HCT116 (cell line): ENCODE data around the gene TIMM13. TPM values are rescaled to one million over a fixed set of nuclear protein-coding genes. Genes with fewer than 3 reads are reported as not detected.
A peak's percentile ranks its signal among the peaks of the same experiment; 100 is the strongest.
"Not testable (repeated sequence)": the region's sequence is repeated elsewhere in the genome, so short reads cannot be mapped to it uniquely, and the experiment has no call there.

Experiments
- ATAC-seq: fragments of 200-7000 bp; cut with Tn5 transposase; 2 replicates; pipeline ENCODE4 v1.9.1; 2020; ENCODE audit warnings: mild to moderate bottlenecking, moderate library complexity
- BruUV-seq: library from RNA; stranded (reverse); fragments of 400-500 nt; replicated peaks from 2 replicates; lab custom pipeline; 2021; lab: Mats Ljungman, UMichigan
- CTCF ChIA-PET: fragments of 300-600 bp; sonication (Branson Sonifier 250); formaldehyde crosslinking; loops from one replicate; lab custom pipeline; 2021; ENCODE audit warnings: antibody characterized with exemption; lab: Charles Lee
- POLR2A ChIA-PET: fragments of 300-600, 350-600 bp; sonication (Branson Sonifier 250); formaldehyde crosslinking; loops from one replicate; lab custom pipeline; 2021; ENCODE audit warnings: antibody characterized with exemption; lab: Charles Lee
- RAD21 ChIA-PET, 2 experiments: fragments of 300-600 bp; sonication (Branson Sonifier 250); formaldehyde crosslinking; loops; one replicate each; lab custom pipeline; 2023; ENCODE audit warnings: low total read pairs in 2 of 2; ENCODE audit not compliant: uncharacterized antibody in 2 of 2, unreplicated experiment in 2 of 2, low non-redundant PET in 1 of 2; lab: Charles Lee
- DNase-seq: peaks from one replicate; pipeline ENCODE4 v3.0.0-alpha.2; 2010; ENCODE audit warnings: low read depth, low spot score
- H2AFZ ChIP-seq: fragments of 200-600 bp; shearing (Covaris generic), sonication (generic); 2 replicates; pipeline ENCODE4 v1.6.1; 2017; ENCODE audit warnings: low read depth, mixed run types, mixed read lengths, antibody characterized with exemption, low read length; ENCODE audit not compliant: poor library complexity, severe bottlenecking
- H3K27ac ChIP-seq: 2 replicates; pipeline ENCODE4 v1.5.1; 2012; ENCODE audit warnings: low read depth, low read length
- H3K27me3 ChIP-seq: fragments of 200-600 bp; sonication (generic); 2 replicates; pipeline ENCODE4 v1.6.1; 2016; ENCODE audit warnings: mixed run types, low read length, mixed read lengths; ENCODE audit not compliant: insufficient read depth
- H3K36me3 ChIP-seq, 2 experiments: fragments of 200-500 bp in 1 of 2; fragments of 200-600 bp in 1 of 2; sonication (Bioruptor generic) in 1 of 2; sonication (generic) in 1 of 2; 2 replicates each; pipeline versions ENCODE4 v1.5.1 to v1.6.1; 2014 to 2016; ENCODE audit warnings: low read length in 2 of 2, inconsistent platforms in 1 of 2, mixed read lengths in 1 of 2, mixed run types in 1 of 2; ENCODE audit not compliant: insufficient read depth in 2 of 2, control insufficient read depth in 1 of 2
- H3K4me1 ChIP-seq, 2 experiments: fragments of 200-600 bp in 1 of 2; sonication (generic) in 1 of 2; 2 replicates each; pipeline versions ENCODE4 v1.5.1 to v1.6.1; 2012 to 2017; ENCODE audit warnings: low read length in 2 of 2, inconsistent platforms in 1 of 2, mild to moderate bottlenecking in 1 of 2, mixed read lengths in 1 of 2, mixed run types in 1 of 2, moderate library complexity in 1 of 2; ENCODE audit not compliant: insufficient read depth in 2 of 2, control insufficient read depth in 1 of 2
- H3K4me2 ChIP-seq: fragments of 200-600 bp; sonication (generic); 2 replicates; pipeline ENCODE4 v1.6.1; 2017; ENCODE audit warnings: mixed run types, low read length, mixed read lengths
- H3K4me3 ChIP-seq, 2 experiments: fragments of 200-600 bp in 1 of 2; sonication (generic) in 1 of 2; replicated peaks in 1 of 2; 2 replicates each; pipeline ENCODE4 v1.5.1; 2011 to 2016; ENCODE audit warnings: low read length in 2 of 2, control low read depth in 1 of 2, low read depth in 1 of 2, mild to moderate bottlenecking in 1 of 2, mixed read lengths in 1 of 2, mixed run types in 1 of 2
- H3K79me2 ChIP-seq: fragments of 200-600 bp; sonication (generic); 2 replicates; pipeline ENCODE4 v1.6.1; 2017; ENCODE audit warnings: mild to moderate bottlenecking, mixed run types, low read length, moderate library complexity, mixed read lengths; ENCODE audit not compliant: insufficient read depth
- H3K9ac ChIP-seq: fragments of 200-600 bp; sonication (generic); 2 replicates; pipeline ENCODE4 v1.6.1; 2016; ENCODE audit warnings: low read length, mixed read lengths
- H3K9me2 ChIP-seq: fragments of 200-600 bp; sonication (generic), shearing (Covaris generic); 2 replicates; pipeline ENCODE4 v1.6.1; 2017; ENCODE audit warnings: mixed run types, mild to moderate bottlenecking, moderate library complexity; ENCODE audit not compliant: insufficient read depth
- H3K9me3 ChIP-seq, 2 experiments: fragments of 200-500 bp in 1 of 2; fragments of 200-600 bp in 1 of 2; sonication (Bioruptor generic) in 1 of 2; sonication (generic) in 1 of 2; 2 replicates each; pipeline ENCODE4 v1.6.1; 2014 to 2017; ENCODE audit warnings: low read length in 2 of 2, mixed read lengths in 2 of 2, inconsistent platforms in 1 of 2, low read depth in 1 of 2, mild to moderate bottlenecking in 1 of 2, mixed run types in 1 of 2, moderate library complexity in 1 of 2; ENCODE audit not compliant: control insufficient read depth in 1 of 2, insufficient read depth in 1 of 2
- H4K20me1 ChIP-seq: fragments of 200-600 bp; sonication (generic), shearing (Covaris generic); 2 replicates; pipeline ENCODE4 v1.6.1; 2017; ENCODE audit warnings: mixed run types, mild to moderate bottlenecking, moderate library complexity; ENCODE audit not compliant: insufficient read depth
- ATF3 ChIP-seq: IDR thresholded peaks from 2 replicates; pipeline ENCODE4 v1.6.1; 2012
- EGR1 ChIP-seq: IDR thresholded peaks from 2 replicates; pipeline ENCODE4 v1.6.1; 2012; ENCODE audit warnings: low read depth
- ELF1 ChIP-seq: IDR thresholded peaks from 2 replicates; pipeline ENCODE4 v1.6.1; 2012; ENCODE audit warnings: low read depth, borderline replicate concordance
- EZH2 ChIP-seq: fragments of 200-600 bp; sonication (generic); IDR thresholded peaks from 2 replicates; pipeline ENCODE4 v1.6.1; 2017; ENCODE audit warnings: antibody characterized with exemption, mixed run types
- POLR2A ChIP-seq: IDR thresholded peaks from 2 replicates; pipeline ENCODE4 v1.7.0; 2011; ENCODE audit warnings: borderline replicate concordance; ENCODE audit not compliant: insufficient read depth, insufficient read length; ENCODE audit errors: extremely low read depth
- RAD21 ChIP-seq: IDR thresholded peaks from 2 replicates; pipeline ENCODE4 v1.6.1; 2012; ENCODE audit warnings: low read depth, mild to moderate bottlenecking
- REST ChIP-seq: IDR thresholded peaks from 2 replicates; pipeline ENCODE4 v1.6.1; 2012; ENCODE audit warnings: low read depth
- SP1 ChIP-seq: IDR thresholded peaks from 2 replicates; pipeline ENCODE4 v1.6.1; 2012; ENCODE audit warnings: low read depth
- SRF ChIP-seq: IDR thresholded peaks from 2 replicates; pipeline ENCODE4 v1.6.1; 2012; ENCODE audit warnings: low read depth
- YY1 ChIP-seq: IDR thresholded peaks from 2 replicates; pipeline ENCODE4 v1.6.1; 2011; ENCODE audit warnings: low read length, low read depth, moderate library complexity, mild to moderate bottlenecking; ENCODE audit not compliant: insufficient replicate concordance; ENCODE audit errors: extremely low read depth
- ZNF274 ChIP-seq: fragments of 200-500 bp; sonication (Bioruptor generic); IDR thresholded peaks from 2 replicates; pipeline ENCODE4 v1.6.1; 2014; ENCODE audit warnings: mild to moderate bottlenecking, low read depth, low read length, inconsistent platforms
- intact Hi-C: fragments of 100-400 bp; cut with micrococcal nuclease; formaldehyde crosslinking; loops from 2 replicates; pipeline ENCODE4 v1.10.0; 2022
- total RNA-seq: library from RNA; stranded (reverse); gene quantifications from one replicate; pipeline ENCODE4 v1.2.1, GENCODE V29; 2021; ENCODE audit not compliant: unreplicated experiment

The TIMM13 gene
- total RNA-seq, 1 experiment from 2014 or later = 151 TPM

GRCh38 chr19:2463694-2464093 is 36.3 kb upstream of the TIMM13 start:
- DNase-seq, H3K9me2 ChIP-seq, H3K9me3 ChIP-seq, H3K36me3 ChIP-seq, H4K20me1 ChIP-seq, H3K27me3 ChIP-seq, BruUV-seq, ATAC-seq, H3K79me2 ChIP-seq, H3K4me3 ChIP-seq: not testable (repeated sequence)
- Histone ChIP-seq H3K27ac (peak overlapping the region; percentile 88; the same call in 1 of the 2 replicates), H3K4me2 (peak overlapping the region; percentile 98), H3K4me1 (peaks cover 18 to 53% of the 10 kb centered on the region in 2 experiments), H2AFZ (peak overlapping the region; percentile 29), H3K9ac (peak overlapping the region; percentile 78; the same call in 1 of the 2 replicates)
- ChIA-PET CTCF (interaction anchor here (0.6 to 1.5 kb wide), 6 partner anchors 9 to 487 kb away, joined by 3 to 6 read pairs (median 4); partner anchors contain the start of gene GADD45B), POLR2A (interaction anchor here (1.1 to 6.8 kb wide), 6 partner anchors 8 to 80 kb away, joined by 3 to 44 read pairs (median 5); partner anchors contain the start of genes GADD45B and TIMM13), RAD21 (interaction anchor here in 1 of 2 experiments (1.2 kb wide), 1 partner anchor 147 kb away, joined by 5 read pairs; no protein-coding TSS in a partner anchor)
- intact Hi-C loops = loop anchor here (10.0 kb wide), 1 partner anchor 299 kb away; the partner anchor contains the start of gene DOT1L

- TSS peak; percentile 95 for BruUV-seq
- peaks cover 11 to 46% of the 10 kb centered on the region in 2 experiments; a peak in 3 of 4 replicates for H3K4me1 ChIP-seq
- no peaks in the 10 kb centered on the region for H3K27me3 ChIP-seq
- intact Hi-C loops = loop anchor here (10.0 kb wide), 1 partner anchor 298 kb away; the partner anchor contains the start of gene DOT1L
- no peaks in the 10 kb centered on the region for H3K36me3 ChIP-seq
- no peaks in the 10 kb centered on the region for H4K20me1 ChIP-seq
- CTCF ChIA-PET = interaction anchor here (0.7 to 1.5 kb wide), 5 partner anchors 9 to 488 kb away, joined by 3 to 6 read pairs (median 4); partner anchors contain the start of gene GADD45B
- peak overlapping the region; percentile 29 for H2AFZ ChIP-seq
- DNase-seq (peak; percentile 97), ATAC-seq (peak; percentile 58)
- H3K9ac ChIP-seq = peak overlapping the region; percentile 78
- H3K4me3 ChIP-seq = peak overlapping the region; percentile 69 to 74
- H3K27ac ChIP-seq = peak overlapping the region; percentile 88
- H3K4me2 ChIP-seq = peak overlapping the region; percentile 98
- RAD21 ChIA-PET = interaction anchor here (0.6 to 1.2 kb wide), 2 partner anchors 60 to 148 kb away, joined by 3 to 5 read pairs; no protein-coding TSS in a partner anchor
- POLR2A ChIA-PET = interaction anchor here (0.7 to 6.8 kb wide), 10 partner anchors 9 to 573 kb away, joined by 3 to 44 read pairs (median 4); partner anchors contain the start of genes GADD45B and TIMM13
- no peaks in the 10 kb centered on the region for H3K9me3 ChIP-seq
- no peaks in the 10 kb centered on the region for H3K79me2 ChIP-seq
- H3K9me2 ChIP-seq = no peaks in the 10 kb centered on the region
- no peak for TF ChIP-seq POLR2A
- no peak for TF ChIP-seq EZH2
- TF ChIP-seq ELF1 = no peak; the same call in 1 of the 2 replicates
- no peak for TF ChIP-seq ZNF274
- 0 out of 2 replicates have a peak, but pooled peaks have one; percentile 48 for TF ChIP-seq EGR1
- no peak for TF ChIP-seq RAD21
- TF ChIP-seq ATF3 = no peak
- TF ChIP-seq SRF = no peak
- no peak for TF ChIP-seq REST
- TF ChIP-seq YY1 = peak; percentile 77
- peak; percentile 98 for TF ChIP-seq SP1
Measured at GRCh38 chr19:2462635-2463421, 35.4 kb upstream of the TIMM13 start.
